GM12801 (cell line): ENCODE results near the gene TUG1.

ENCODE experiments used
- CTCF ChIP-seq: IDR thresholded peaks from one replicate; pipeline ENCODE4 v1.5.1; 2011; ENCODE audit warnings: control low read depth; ENCODE audit not compliant: insufficient read length; ENCODE audit errors: extremely low read depth

The TUG1 gene

GRCh38 chr22:30968924-30969531 lies at the start of gene TUG1:
TUG1 (plus strand) TSS chr22:30969265.
- TF ChIP-seq CTCF, result no peak

GRCh38 chr22:30919973-30920372 lies 49.1 kb upstream of the TUG1 start:
- no peak for TF ChIP-seq CTCF

- TF ChIP-seq CTCF, result no peak
Measured at GRCh38 chr22:30920407-30920806, 48.7 kb upstream of the TUG1 start.

GRCh38 chr22:30921108-30921507 lies 48.0 kb upstream of the TUG1 start:
- no peak for TF ChIP-seq CTCF

- TF ChIP-seq CTCF, result no peak
Measured at GRCh38 chr22:30922151-30922611, 46.9 kb upstream of the TUG1 start.

GRCh38 chr22:30923168-30923900 lies 45.7 kb upstream of the TUG1 start:
- no peak for TF ChIP-seq CTCF

- no peak for TF ChIP-seq CTCF
Measured at GRCh38 chr22:30925667-30926066, 43.4 kb upstream of the TUG1 start.
